Central memory CD8-positive, alpha-beta T cell (primary cell): ENCODE data around the gene PI4KA.
A peak's percentile ranks its signal among the peaks of the same experiment; 100 is the strongest.

Experiments used
- ATAC-seq: fragments of 150-1000 bp; cut with Tn5 transposase; replicated peaks from 2 replicates; pipeline ENCODE4 v1.10.0; 2022; ENCODE audit warnings: mild to moderate bottlenecking, moderate FRiP score, moderate number of reproducible peaks; ENCODE audit not compliant: poor library complexity, severe bottlenecking; ENCODE audit errors: extremely low read depth
- DNase-seq, 2 donors: peaks; one replicate each; pipeline ENCODE4 v3.0.0; 2021; ENCODE audit warnings: low spot score in 2 of 2
- H3K27ac Mint-ChIP-seq: one replicate; pipeline ENCODE4 v1.8.0; 2022; ENCODE audit warnings: low read depth, mild to moderate bottlenecking, moderate library complexity, mixed read lengths
- H3K27me3 Mint-ChIP-seq: one replicate; pipeline ENCODE4 v1.8.0; 2022; ENCODE audit warnings: mixed read lengths
- H3K36me3 Mint-ChIP-seq: one replicate; pipeline ENCODE4 v1.8.0; 2022; ENCODE audit warnings: mild to moderate bottlenecking, moderate library complexity, mixed read lengths; ENCODE audit not compliant: insufficient read depth
- H3K4me1 Mint-ChIP-seq: one replicate; pipeline ENCODE4 v1.8.0; 2022; ENCODE audit warnings: mixed read lengths
- H3K4me3 Mint-ChIP-seq: one replicate; pipeline ENCODE4 v1.8.0; 2022; ENCODE audit warnings: mild to moderate bottlenecking, moderate library complexity, mixed read lengths
- H3K9me3 Mint-ChIP-seq: one replicate; pipeline ENCODE4 v1.8.0; 2022; ENCODE audit warnings: mixed read lengths

PI4KA gene

GRCh38 chr22:20868025-20868962 is 9.7 kb upstream of the PI4KA start:
- Mint-ChIP-seq H3K9me3 (no peaks in the 10 kb centered on the region), H3K27me3 (no peaks in the 10 kb centered on the region), H3K27ac (no peak overlapping the region), H3K4me1 (peaks cover 29% of the 10 kb centered on the region), H3K36me3 (peaks cover 29% of the 10 kb centered on the region), H3K4me3 (no peak overlapping the region)
- DNase-seq (no peak), ATAC-seq (no peak)

GRCh38 chr22:20867179-20868024 is 8.8 kb upstream of the PI4KA start:
- no peaks in the 10 kb centered on the region for H3K9me3 Mint-ChIP-seq
- no peak for DNase-seq
- no peaks in the 10 kb centered on the region for H3K27me3 Mint-ChIP-seq
- ATAC-seq = no peak
- H3K36me3 Mint-ChIP-seq = peaks cover 26% of the 10 kb centered on the region
- H3K27ac Mint-ChIP-seq = no peak overlapping the region
- peaks cover 37% of the 10 kb centered on the region for H3K4me1 Mint-ChIP-seq
- H3K4me3 Mint-ChIP-seq = no peak overlapping the region

GRCh38 chr22:20866736-20867135 is 8.1 kb upstream of the PI4KA start:
- no peak overlapping the region for H3K4me3 Mint-ChIP-seq

GRCh38 chr22:20865875-20866445 is 7.3 kb upstream of the PI4KA start:
- Mint-ChIP-seq H3K27me3 (no peaks in the 10 kb centered on the region), H3K4me3 (no peak overlapping the region), H3K4me1 (peaks cover 46% of the 10 kb centered on the region), H3K9me3 (no peaks in the 10 kb centered on the region), H3K27ac (no peak overlapping the region), H3K36me3 (peaks cover 17% of the 10 kb centered on the region)
- ATAC-seq (no peak), DNase-seq (no peak)

More at GRCh38 chr22:20866736-20867135, 8.1 kb upstream of the PI4KA start:
- Mint-ChIP-seq H3K4me1 (peaks cover 44% of the 10 kb centered on the region), H3K27me3 (no peaks in the 10 kb centered on the region), H3K9me3 (no peaks in the 10 kb centered on the region), H3K36me3 (peaks cover 20% of the 10 kb centered on the region), H3K27ac (no peak overlapping the region)
- DNase-seq (no peak), ATAC-seq (no peak)

GRCh38 chr22:20865331-20865730 is 6.7 kb upstream of the PI4KA start:
- DNase-seq = no peak
- Mint-ChIP-seq H3K27me3 (no peaks in the 10 kb centered on the region), H3K9me3 (no peaks in the 10 kb centered on the region), H3K36me3 (peaks cover 11% of the 10 kb centered on the region), H3K4me1 (peaks cover 50% of the 10 kb centered on the region), H3K4me3 (no peak overlapping the region), H3K27ac (no peak overlapping the region)
- no peak for ATAC-seq

- peaks cover 57% of the 10 kb centered on the region for H3K4me1 Mint-ChIP-seq
- no peaks in the 10 kb centered on the region for H3K9me3 Mint-ChIP-seq
- no peak overlapping the region for H3K27ac Mint-ChIP-seq
Observed at GRCh38 chr22:20864186-20864908, 5.7 kb upstream of the PI4KA start.

GRCh38 chr22:20863366-20863765 is 4.8 kb upstream of the PI4KA start:
- peaks cover 55% of the 10 kb centered on the region for H3K4me1 Mint-ChIP-seq
- no peaks in the 10 kb centered on the region for H3K9me3 Mint-ChIP-seq
- H3K27ac Mint-ChIP-seq = peak overlapping the region; percentile 38
- peaks cover 12% of the 10 kb centered on the region for H3K36me3 Mint-ChIP-seq
- H3K27me3 Mint-ChIP-seq = no peaks in the 10 kb centered on the region
- no peak for ATAC-seq
- no peak overlapping the region for H3K4me3 Mint-ChIP-seq
- no peak for DNase-seq

More at GRCh38 chr22:20864186-20864908, 5.7 kb upstream of the PI4KA start:
- DNase-seq (no peak), ATAC-seq (no peak)
- Mint-ChIP-seq H3K4me3 (no peak overlapping the region), H3K36me3 (peaks cover 8% of the 10 kb centered on the region), H3K27me3 (no peaks in the 10 kb centered on the region)

- ATAC-seq (no peak), DNase-seq (no peak)
- H3K27me3 Mint-ChIP-seq = no peaks in the 10 kb centered on the region
- peaks cover 19% of the 10 kb centered on the region for H3K36me3 Mint-ChIP-seq
- peaks cover 60% of the 10 kb centered on the region for H3K4me1 Mint-ChIP-seq
- no peaks in the 10 kb centered on the region for H3K9me3 Mint-ChIP-seq
- H3K4me3 Mint-ChIP-seq = no peak overlapping the region
- no peak overlapping the region for H3K27ac Mint-ChIP-seq
Observed at GRCh38 chr22:20862540-20862939, 3.9 kb upstream of the PI4KA start.

GRCh38 chr22:20859615-20860014 is 1.0 kb upstream of the PI4KA start:
- Mint-ChIP-seq H3K9me3 (no peaks in the 10 kb centered on the region), H3K4me1 (peaks cover 65% of the 10 kb centered on the region), H3K27me3 (no peaks in the 10 kb centered on the region), H3K4me3 (peak overlapping the region; percentile 86), H3K27ac (peak overlapping the region; percentile 90), H3K36me3 (peaks cover 18% of the 10 kb centered on the region)
- no peak for DNase-seq
- ATAC-seq = no peak

GRCh38 chr22:20857838-20858614 is 585 bp downstream of the PI4KA start:
- Mint-ChIP-seq H3K27me3 (no peaks in the 10 kb centered on the region), H3K36me3 (peaks cover 19% of the 10 kb centered on the region), H3K9me3 (no peaks in the 10 kb centered on the region), H3K27ac (peak overlapping the region; percentile 90), H3K4me3 (peak overlapping the region; percentile 86), H3K4me1 (peaks cover 63% of the 10 kb centered on the region)
- ATAC-seq = peak; percentile 47
- peak in 1 of 2 donors; percentile 55 for DNase-seq

GRCh38 chr22:20857247-20857643 is 1.4 kb downstream of the PI4KA start:
- peaks cover 63% of the 10 kb centered on the region for H3K4me1 Mint-ChIP-seq
- ATAC-seq (no peak), DNase-seq (no peak)
- no peaks in the 10 kb centered on the region for H3K9me3 Mint-ChIP-seq
- H3K36me3 Mint-ChIP-seq = peaks cover 19% of the 10 kb centered on the region
- H3K4me3 Mint-ChIP-seq = peak overlapping the region; percentile 86
- H3K27ac Mint-ChIP-seq = peak overlapping the region; percentile 90
- no peaks in the 10 kb centered on the region for H3K27me3 Mint-ChIP-seq
